ENCODE measurements around the gene SLC26A6. TPM values are rescaled to one million over a fixed set of nuclear protein-coding genes. Genes with fewer than 3 reads are reported as not detected.

SLC26A6 gene
- total RNA-seq, 1 experiment from 2014 or later, result 55.1 TPM

- Histone ChIP-seq H3K36me3 (ENCODE audit: control insufficient read depth in 1 of 2, insufficient read depth in 2 of 2, low read length in 2 of 2) (peaks cover 23 to 38% of the 10 kb centered on the region in 2 experiments), H3K4me3 (replicated peaks in 1 of 2; ENCODE audit: low read depth in 1 of 2, low read length in 2 of 2) (no peak overlapping the region)
- POLR2A ChIA-PET, result interaction anchor here (1.2 kb wide), 1 partner anchor 19 kb away, joined by 3 read pairs; no protein-coding TSS in a partner anchor
Observed at GRCh38 chr3:48682786-48683185, 47.5 kb upstream of the SLC26A6 start.

More at GRCh38 chr3:48682786-48683185, 47.5 kb upstream of the SLC26A6 start:
- DNase-seq (ENCODE audit: low read depth, low spot score) (no peak), ATAC-seq (no peak)
- Histone ChIP-seq H3K27me3 (ENCODE audit: insufficient read depth, low read length) (no peaks in the 10 kb centered on the region), H2AFZ (ENCODE audit: low read depth, low read length, poor library complexity, severe bottlenecking) (no peak overlapping the region), H3K79me2 (ENCODE audit: insufficient read depth, low read length) (peaks cover 31% of the 10 kb centered on the region), H3K27ac (ENCODE audit: low read depth, low read length) (no peak overlapping the region), H3K9ac (ENCODE audit: low read length) (no peak overlapping the region), H3K4me1 (ENCODE audit: control insufficient read depth in 1 of 2, insufficient read depth in 2 of 2, low read length in 2 of 2) (peaks cover 13 to 29% of the 10 kb centered on the region in 2 experiments), H3K9me2 (ENCODE audit: insufficient read depth) (no peaks in the 10 kb centered on the region), H3K9me3 (ENCODE audit: control insufficient read depth in 1 of 2, insufficient read depth in 1 of 2, low read depth in 1 of 2, low read length in 2 of 2) (no peaks in the 10 kb centered on the region), H4K20me1 (ENCODE audit: insufficient read depth) (no peaks in the 10 kb centered on the region), H3K4me2 (ENCODE audit: low read length) (no peak overlapping the region)
- intact Hi-C loops (cut with micrococcal nuclease), result no loop called here
- CTCF ChIA-PET, result no interaction called here
- no TSS peak for BruUV-seq (replicated peaks)
- no peak for TF ChIP-seq ELF1 (IDR thresholded peaks at IDR 0.05; ENCODE audit: borderline replicate concordance, low read depth)
- TF ChIP-seq ZFX (IDR thresholded peaks at IDR 0.05), result no peak
- no peak for TF ChIP-seq POLR2AphosphoS5 (IDR thresholded peaks at IDR 0.05; ENCODE audit: low read depth, low read length)
- no peak for TF ChIP-seq EZH2phosphoT487 (IDR thresholded peaks at IDR 0.05; ENCODE audit: borderline replicate concordance)
- no peak for TF ChIP-seq YY1 (IDR thresholded peaks at IDR 0.05; ENCODE audit: extremely low read depth, insufficient replicate concordance, low read depth, low read length)
- TF ChIP-seq ATF3 (IDR thresholded peaks at IDR 0.05), result no peak
- TF ChIP-seq FOSL1 (IDR thresholded peaks at IDR 0.05; ENCODE audit: low read depth), result no peak
- no peak for TF ChIP-seq CTCF (IDR thresholded peaks at IDR 0.05 in 2 of 3, conservative IDR thresholded peaks at IDR 0.05 in 1 of 3; ENCODE audit: borderline replicate concordance in 1 of 3, insufficient read depth in 1 of 3, low read depth in 2 of 3, low read length in 2 of 3)
- TF ChIP-seq RAD21 (IDR thresholded peaks at IDR 0.05; ENCODE audit: low read depth), result no peak
- TF ChIP-seq POLR2A (IDR thresholded peaks at IDR 0.05; ENCODE audit: borderline replicate concordance, extremely low read depth, insufficient read depth, insufficient read length), result no peak
- no peak for TF ChIP-seq SP1 (IDR thresholded peaks at IDR 0.05; ENCODE audit: low read depth)
- TF ChIP-seq EGR1 (IDR thresholded peaks at IDR 0.05; ENCODE audit: low read depth), result no peak
- no peak for TF ChIP-seq REST (IDR thresholded peaks at IDR 0.05; ENCODE audit: low read depth)
- no peak for TF ChIP-seq MAX (IDR thresholded peaks at IDR 0.05)
- RAD21 ChIA-PET (ENCODE audit: low non-redundant PET in 1 of 2, low total read pairs in 2 of 2, uncharacterized antibody in 2 of 2, unreplicated experiment in 2 of 2), result no interaction called here
